ENCODE measurements around the gene SELENOF.
"Not testable (repeated sequence)": the region's sequence is repeated elsewhere in the genome, so short reads cannot be mapped to it uniquely, and the experiment has no call there.

The SELENOF gene

DNA sequence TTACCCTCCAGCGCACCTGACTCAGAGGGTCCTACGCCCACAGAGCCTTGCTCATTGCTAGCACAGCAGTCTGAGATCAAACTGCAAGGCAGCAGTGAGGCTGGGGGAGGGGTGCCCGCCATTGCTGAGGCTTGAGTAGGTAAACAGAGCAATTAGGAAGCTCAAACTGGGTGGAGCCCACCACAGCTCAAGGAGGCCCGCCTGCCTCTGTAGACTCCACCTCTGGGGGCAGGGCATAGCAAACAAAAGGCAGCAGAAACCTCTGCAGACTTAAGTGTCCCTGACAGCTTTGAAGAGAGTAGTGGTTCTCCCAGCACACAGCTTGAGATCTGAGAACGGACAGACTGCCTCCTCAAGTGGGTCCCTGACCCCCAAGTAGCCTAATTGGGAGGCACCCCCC, 99.8 kb downstream of the SELENOF start:
- not testable (repeated sequence) for DNase-seq (ENCODE audit: low spot score)

Measured in hematopoietic multipotent progenitor cell treated with erythropoietin and hydrocortisone succinate and interleukin-3 and kit ligand, for 17 days (in vitro differentiated cells).